Stimulated activated CD4-positive, alpha-beta T cell treated with anti-CD3 and anti-CD28 coated beads, TNF-alpha, amount 100 ng/mL, for 48 hours (primary cell): ENCODE measurements around the gene LRGUK.
"Not testable (repeated sequence)": the region's sequence is repeated elsewhere in the genome, so short reads cannot be mapped to it uniquely, and the experiment has no call there.

Experiments
- DNase-seq, 3 donors: peaks; one replicate each; pipeline ENCODE4 v3.0.0-alpha.2; 2020; ENCODE audit warnings: low read depth in 3 of 3

Gene LRGUK

DNA sequence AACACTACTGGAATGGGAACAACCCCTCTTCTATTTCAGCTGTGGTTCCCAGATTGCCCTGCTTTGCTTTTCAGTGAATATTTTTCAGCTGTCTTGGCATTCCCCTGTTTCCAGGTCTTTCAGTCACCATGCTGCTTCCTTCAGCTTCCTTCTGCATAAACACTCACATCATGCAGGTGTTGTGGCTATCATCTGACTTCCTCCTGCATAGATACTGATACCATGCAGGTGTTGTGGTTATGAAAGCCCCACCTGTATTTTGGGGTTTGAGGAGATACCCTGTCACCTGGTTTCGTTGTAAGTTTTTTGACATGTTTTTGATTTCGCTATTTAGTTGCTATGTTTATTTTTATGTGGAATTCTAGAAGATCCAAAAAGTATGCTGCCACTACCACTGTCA lies 118.1 kb downstream of the LRGUK start:
- no peak for DNase-seq

DNA sequence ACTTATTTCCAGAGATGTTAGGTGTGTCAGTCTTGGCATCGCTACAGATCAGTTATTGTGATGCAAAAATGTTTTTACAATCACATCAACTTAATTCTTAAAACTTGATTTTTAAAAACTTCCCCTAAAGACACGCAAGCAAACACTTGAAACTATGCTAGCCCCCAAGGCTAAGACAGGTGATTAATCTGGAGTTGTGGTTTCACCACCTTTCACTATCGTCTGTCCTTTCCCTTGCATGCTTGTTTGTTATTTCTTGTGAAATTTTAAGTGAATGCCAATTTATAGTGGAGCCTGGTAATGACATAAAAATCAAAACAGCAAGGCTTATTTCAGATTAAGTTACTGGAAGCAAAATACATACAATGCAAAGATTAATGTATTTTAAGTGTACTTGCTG lies 119.2 kb downstream of the LRGUK start:
- no peak for DNase-seq

DNA sequence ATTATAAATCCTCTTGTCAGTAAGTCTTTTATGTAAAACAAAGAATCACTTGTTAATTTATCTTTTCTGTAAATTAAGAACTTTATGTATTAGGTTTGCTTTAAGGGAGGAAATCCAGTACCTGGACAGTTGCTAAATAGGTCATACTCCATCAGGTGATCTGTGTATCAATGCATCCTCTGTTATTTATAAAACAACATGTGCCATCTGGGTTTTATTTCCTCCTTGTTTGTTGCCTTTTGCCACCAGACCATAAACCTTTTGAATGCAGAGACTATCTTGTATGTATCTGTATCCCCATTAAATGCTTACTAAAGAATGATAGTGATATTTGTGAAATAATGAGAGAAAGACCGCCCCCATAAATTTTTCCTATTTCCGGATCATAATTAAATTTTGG lies 119.6 kb downstream of the LRGUK start:
- no peak for DNase-seq

DNA sequence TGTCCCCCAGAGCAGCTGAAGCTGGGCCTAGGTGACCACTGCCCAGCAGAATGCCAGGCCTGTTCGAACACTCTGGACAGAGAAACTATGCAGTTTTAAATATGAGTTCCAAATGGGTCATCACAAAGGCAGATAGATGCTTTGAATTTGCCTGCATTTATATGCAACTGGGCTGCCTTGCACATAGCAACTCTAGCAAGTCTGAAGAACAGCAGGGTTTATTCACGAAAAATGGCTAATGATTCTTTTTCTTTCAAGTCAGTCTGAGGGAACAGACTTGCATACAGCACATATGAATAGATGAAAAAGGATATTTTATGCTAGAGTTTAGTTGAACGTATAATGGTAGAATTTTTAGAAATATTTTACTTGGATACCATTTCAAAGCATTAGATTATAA lies 121.1 kb downstream of the LRGUK start:
- no peak for DNase-seq

DNA sequence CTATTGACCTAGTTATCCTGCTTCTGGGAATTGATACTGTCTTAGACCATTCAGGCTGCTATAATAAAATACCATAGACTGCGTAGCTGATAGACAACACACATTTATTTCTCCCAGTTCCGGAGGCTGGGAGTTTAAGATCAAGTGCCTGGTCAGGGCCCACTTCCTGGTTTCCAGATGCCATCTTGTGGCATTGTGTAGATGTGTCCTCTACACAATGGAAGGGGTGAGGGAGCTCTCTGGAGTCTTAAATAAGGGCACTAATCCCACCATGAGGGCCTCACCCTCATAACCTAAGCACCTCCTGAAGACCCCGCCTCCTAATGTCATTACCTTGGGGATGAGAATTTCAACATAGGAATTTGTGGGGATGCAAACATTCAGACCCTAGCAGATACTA lies 127.2 kb downstream of the LRGUK start:
- DNase-seq: no peak

DNA sequence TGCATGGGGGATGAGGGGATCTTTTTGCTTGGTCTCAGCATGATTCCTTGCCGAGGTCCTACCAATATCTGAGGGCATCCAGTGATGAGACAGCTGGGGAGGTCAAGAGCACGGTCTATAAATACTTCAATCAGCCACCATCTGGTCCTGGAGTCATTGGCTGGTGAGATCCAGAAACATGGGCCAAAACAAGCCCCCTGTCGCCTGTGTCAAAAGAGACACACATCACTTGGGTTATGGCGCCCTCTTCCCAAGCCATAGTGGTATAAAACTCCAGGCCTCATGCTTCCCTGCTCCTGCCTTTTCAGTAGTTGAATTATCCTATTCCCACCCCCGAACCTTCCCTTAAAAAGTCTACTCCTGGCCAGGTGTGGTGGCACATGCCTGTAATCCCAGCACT lies 128.7 kb downstream of the LRGUK start:
- DNase-seq: no peak

DNA sequence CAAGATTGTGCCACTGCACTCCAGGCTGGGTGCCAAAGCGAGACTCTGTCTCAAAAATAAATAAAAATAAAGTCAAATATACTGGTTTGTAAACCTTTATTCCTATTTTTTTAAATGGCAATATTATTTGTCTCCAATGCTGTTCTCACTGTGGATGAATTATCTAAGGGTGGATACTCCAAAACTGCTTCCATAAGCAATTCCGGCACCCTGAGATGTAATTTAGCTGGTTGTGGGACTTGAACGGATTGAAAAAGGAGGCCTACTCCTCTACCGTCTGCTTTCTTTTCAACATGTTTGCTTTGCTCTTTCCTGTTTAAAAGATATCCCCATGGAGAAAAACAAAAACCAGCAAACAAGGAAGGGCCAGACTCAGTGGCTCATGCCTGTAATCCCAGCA lies 135.2 kb downstream of the LRGUK start:
- no peak for DNase-seq

DNA sequence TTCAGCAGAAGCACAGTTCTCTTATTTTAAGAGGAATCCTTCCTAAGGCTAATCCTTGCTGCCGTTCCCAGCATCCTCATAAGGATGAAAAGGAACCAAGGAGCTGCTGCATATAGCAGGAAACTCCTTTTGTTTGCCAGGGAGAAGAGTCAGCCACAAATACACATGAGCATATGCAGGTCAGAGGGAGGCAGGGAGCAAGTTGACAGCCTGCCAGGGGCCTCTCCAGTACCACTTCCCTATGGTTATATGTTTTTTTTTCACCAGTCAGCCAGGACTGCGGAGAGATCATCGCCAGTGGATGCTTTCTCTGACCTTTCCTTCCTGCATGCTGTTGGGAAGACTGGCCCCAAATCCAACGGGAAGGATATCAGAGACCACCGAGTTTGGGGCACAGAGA lies 149.8 kb downstream of the LRGUK start:
- DNase-seq: no peak

DNA sequence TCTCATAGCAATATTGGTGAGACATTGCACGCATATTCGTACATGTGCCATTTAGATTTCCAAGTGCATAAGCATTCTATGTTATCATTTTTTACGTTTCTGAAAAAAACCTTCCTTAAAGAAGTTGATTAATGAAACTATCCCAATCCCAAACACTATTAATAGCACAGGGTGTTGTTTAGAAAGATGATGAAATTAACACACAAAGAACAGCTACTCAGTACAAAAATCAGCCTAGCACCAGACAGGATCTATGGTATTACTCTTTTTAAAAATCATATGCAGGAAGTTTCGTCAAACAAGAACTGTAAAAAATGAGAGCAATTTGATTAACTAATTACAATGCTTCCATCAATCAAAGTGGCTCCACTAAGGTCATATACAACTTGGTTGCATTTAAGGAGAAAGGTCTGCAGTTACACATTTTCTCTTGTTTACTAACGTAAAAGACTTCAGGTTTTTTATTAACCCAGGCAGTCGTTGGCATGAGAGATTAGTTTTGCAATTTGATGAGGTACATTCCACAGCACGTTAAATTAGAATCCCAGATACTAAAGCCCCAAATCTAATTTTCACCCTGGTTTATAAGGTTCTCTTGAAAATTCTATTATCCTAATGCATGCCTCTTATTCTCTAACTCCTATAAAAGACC lies 151.5 kb downstream of the LRGUK start:
- no peak for DNase-seq

DNA sequence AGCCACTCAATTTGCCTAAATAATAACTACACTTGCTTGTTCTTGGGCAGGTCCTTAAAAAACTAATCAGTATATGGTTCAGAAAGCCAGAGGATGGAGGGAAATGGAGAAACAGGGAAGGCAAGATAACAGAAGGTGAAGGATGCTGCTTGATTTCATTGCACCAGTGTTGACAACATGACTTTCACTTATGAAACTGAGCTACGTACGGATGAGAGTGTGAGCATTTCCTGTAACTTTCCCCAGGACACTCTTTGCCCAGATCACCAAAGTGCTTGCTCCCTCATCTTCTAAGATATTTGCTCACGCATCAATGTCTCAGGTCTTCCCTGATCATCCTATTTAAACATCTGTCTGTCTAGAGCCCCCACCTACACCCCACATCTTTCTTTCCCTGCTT lies 152.2 kb downstream of the LRGUK start:
- DNase-seq: no peak

DNA sequence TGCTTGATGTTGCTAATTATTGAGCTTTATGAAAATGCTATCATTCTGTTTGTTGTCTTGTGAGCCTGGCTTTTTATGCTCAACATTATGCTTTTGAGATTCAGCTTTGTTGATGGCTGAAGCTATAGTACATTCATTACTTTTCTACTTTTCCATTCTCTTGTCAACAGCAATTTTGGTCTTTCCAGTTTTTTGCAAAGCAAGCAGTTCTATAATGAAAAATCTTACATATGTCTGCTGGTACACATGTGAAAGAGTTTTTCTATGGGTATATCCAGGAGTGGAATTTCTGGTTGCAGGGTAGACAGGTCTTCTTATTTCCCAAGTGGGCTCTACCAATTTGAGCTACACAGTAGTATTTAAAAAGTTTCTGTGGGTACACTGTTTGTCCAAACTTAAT lies 152.8 kb downstream of the LRGUK start:
- DNase-seq: no peak

DNA sequence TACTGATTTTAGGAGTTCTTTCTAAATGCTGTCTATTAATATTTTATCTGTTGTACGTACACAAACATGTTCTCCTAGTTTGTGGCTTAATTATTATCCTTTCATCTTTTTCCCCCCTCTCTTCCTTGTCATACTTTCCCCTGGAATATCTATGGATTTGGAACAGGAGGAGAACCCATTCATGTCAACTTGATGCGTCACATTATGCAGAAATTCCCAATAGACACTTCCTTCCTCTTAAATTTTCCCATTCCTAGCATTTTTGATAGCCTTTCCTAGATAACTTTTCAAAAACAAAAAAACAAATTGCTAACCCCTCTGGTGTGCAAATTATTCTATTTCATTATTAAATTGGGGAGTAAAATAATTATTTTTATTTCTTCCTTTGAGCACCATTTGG lies 153.4 kb downstream of the LRGUK start:
- DNase-seq: no peak

DNA sequence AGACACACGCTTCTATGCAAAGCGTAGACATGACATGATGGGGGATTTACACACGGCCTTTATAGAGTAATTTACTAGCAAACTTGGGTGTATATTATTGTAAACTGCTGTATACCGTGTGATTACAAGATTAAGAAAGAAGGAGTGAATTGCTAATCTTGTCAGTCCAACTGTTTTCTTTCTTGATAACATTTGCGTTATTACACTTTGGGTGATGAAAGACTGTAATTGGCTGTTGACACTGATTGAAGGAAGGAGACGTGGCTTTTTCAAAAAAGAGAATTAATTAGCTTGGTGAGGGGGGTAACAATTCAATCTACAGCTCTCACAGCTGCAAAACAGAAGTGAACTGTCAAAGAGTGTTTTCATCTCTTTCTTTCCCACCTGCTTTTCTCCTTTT lies 156.9 kb downstream of the LRGUK start:
- DNase-seq: no peak

DNA sequence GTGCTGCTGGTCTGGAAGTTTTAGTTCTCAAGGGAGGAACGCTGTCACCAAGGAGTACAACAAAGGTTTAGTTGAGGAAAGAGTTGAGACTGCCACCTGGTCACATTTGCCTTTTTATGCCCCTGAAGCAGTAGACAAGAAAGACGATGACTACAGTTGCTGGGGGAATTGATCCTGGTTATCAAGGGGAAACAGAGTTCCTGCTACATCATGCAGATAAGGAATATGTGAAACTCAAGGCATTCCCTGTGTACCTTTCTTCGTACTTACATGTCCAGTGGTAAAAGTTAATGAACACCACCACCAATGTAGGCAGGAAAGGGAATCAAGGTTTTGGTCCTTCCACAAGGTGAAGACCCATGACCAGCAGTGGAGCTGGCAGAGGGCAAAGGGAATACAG lies 157.8 kb downstream of the LRGUK start:
- no peak for DNase-seq

DNA sequence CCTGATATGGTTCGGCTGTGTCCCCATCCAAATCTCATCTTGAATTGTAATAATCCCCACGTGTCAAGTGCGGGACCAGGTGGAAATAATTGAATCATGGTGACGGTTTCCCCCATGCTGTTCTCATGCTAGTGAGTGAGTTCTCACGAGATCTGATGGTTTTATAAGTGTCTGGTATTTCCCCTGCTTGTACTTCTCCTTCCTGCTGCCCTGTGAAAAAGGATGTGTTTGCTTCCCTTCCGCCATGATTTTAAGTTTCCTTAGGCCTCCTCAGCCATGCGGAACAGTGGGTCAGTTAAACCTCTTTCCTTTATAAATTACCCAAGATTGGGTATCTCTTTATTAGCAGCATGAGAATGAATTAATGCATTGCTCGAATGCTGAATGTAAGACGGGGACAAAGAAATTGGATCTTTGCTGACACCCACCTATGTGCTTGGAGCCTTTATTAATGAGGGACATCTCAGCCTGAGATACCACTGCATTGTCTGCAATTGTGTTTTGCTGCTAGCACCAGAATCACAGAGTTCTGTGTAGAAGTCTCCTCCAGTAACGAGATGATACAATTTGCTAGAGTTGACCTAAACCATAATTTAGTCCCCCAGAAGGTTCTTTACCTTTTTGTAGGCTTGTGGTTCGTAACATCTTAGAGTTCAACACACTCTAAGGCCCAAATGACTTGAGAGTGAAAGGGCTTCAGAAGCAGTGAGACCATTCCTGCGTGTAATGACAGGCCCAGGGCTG lies 160.9 kb downstream of the LRGUK start:
- DNase-seq: no peak

DNA sequence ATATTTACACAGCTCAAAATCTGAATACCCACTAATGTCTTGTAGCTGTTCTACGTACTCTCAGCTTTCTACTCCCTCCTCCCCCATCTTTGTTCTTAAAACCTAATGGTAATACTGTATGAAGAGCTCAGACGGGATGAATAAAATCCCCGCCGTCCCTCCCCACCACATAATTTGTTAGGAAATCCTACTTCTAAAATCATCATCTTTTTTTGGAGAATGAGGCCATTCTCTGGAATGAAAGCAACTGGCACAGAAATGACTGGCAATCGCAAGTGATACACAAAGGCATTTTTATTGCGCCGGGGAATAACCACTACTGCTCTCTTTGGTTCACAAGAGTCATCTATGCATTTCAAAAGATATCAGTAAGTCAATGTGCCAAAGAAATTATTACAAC lies 162.3 kb downstream of the LRGUK start:
- no peak for DNase-seq

DNA sequence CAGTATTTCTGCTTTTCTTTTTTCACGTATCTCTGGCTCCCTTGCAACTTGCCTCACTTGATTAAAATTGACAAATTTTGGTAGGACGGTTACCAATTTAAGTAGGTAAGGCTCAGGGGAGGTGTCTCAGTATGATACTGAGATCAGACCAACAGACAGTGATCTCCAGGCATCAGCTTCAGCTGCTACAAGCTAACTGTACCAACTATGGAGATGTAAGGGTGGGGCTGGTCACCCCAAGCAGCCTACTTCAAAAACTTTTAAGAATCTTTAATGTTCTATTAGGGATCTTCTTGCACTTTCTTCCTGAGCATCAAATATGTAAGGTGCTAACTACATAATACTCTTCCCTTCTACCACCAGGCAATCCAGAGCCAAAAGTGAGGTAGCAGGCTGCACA lies 162.7 kb downstream of the LRGUK start:
- DNase-seq: no peak

DNA sequence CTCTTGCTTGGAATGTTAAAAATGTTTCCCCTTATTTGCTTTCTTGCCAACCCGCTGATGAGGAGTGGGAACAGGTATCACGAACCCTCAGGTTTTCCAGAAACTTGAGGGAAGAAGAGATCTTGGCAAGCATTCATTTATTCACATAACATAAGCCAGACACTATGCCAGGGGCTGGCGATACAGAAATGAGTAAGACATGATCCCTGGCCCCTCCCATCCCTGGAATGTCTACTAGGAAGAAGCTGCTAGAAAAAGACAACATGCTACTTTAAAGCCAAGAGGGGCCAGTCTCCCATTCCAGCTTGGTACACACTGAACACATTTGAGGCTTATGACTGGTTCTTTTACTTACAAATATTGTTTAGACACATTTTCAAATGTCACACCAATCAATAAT lies 163.1 kb downstream of the LRGUK start:
- no peak for DNase-seq

DNA sequence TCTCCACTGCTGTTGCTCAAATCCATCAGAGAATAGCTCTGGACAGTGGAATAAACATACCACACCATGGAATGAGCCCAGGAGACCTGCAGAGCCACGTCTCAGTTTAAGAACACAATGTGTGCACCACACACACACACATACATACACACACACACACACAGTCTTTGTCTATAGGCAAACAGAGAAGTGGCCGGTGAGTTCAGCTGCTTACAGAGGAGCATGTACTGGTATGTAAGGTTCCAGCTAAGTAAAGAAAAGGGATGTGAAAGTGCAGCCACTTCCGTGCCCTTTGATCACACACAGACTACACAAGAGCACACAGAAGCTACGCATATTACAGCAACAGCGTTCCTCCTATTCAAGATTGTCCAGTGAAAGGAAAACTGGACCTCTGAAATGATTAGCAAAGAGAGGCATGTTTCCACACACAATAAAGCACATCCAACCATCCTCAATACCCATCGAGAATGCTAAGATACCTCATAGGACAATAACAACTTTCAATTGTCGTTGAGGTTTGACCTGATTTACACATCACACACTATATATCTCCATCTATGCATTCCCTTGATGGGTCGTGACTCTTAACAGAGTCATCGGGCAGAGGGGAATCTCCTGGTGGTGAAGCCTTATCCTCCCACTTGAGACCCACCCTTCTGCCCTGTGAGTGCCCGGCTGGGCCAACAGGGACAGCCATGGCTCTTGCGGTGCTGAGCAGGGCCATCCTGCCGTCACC lies 166.0 kb downstream of the LRGUK start:
- DNase-seq: no peak

DNA sequence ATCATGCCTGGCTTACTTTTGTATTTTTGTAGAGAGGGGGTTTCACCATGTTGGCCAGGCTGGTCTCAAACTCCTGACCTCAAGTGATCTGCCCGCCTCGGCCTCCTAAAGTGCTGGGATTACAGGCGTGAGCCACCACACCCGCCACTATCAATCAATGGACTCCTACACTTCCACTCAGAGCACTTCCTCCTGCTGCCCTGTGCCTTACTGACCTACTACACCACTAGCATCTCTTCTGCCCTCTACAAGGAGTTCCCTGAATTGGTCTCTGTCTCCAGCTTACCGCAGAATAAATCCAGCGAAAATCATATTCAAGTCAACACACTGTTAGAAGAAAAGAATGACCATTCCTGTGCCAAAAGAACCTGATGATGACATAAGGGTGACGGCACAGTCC lies 168.8 kb downstream of the LRGUK start:
- DNase-seq: not testable (repeated sequence)

DNA sequence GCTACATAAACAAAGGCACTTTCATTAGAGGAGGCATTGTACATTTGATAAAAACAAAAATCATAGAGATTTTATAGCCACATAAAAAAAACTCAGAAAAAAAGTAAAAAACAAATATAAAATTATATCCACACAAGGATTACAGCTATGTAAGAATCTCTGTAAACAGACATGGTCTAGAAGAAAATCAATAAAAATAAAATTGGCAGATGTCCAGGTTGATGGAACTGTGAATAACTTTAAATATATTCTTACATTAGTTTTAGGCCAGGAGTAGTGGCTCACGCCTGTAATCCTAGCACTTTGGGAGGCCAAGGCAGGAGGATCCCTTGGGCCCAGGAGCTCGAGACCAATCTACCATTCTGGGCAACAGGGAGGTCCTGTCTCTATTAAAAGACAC lies 170.3 kb downstream of the LRGUK start:
- no peak for DNase-seq

DNA sequence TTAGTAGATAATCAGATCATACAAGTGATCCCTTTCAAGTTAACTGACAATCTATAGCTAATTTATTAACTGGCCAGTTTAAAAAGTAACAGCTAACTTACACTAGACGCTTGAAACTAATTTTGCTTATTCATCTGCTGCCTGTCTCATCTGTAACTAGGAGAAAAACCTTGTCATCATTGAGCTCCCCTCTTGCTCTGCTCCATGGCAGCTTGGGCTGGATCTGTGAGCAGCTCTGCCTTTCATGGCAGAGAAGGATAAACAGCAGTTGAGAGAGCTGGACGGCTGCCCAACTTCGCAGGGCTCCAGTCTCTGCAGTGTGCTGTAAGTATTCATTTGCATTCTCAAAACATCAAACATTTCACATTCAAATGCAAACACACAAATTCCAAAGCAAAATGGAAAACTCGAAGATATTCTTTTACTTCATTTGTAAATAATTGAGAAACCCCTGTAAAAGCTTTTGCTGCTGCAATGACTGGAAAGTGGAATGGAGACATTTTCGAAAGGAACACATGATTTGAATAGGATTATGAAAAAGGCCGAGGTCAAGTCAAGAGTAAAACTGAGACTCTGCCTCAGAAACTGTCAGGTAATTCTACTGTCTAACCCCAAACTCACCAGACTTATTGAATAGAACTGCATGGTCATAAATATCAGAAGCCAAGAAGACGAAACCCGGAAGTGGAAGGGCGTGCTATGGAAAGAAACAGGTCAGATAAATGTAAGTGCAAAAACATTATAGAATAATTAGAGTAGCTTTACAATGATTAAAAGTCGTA lies 172.0 kb downstream of the LRGUK start:
- DNase-seq: no peak
